GM18870 (cell line): ENCODE results near the gene MMEL1.

Experiments used
- ATAC-seq: cut with Tn5 transposase; IDR thresholded peaks from one replicate; pipeline ENCODE4 v1.9.1; 2021; ENCODE audit warnings: moderate library complexity; ENCODE audit not compliant: unreplicated experiment

MMEL1 gene

GRCh38 chr1:2594001-2594640, 38.7 kb downstream of the MMEL1 start:
- ATAC-seq, result no peak

GRCh38 chr1:2593251-2593878, 39.5 kb downstream of the MMEL1 start:
- ATAC-seq, result no peak

- ATAC-seq, result no peak
These were observed 40.1 kb downstream of the MMEL1 start for GRCh38 chr1:2592672-2593071.

- no peak for ATAC-seq
These were observed 41.1 kb downstream of the MMEL1 start for GRCh38 chr1:2591581-2592261.

GRCh38 chr1:2591233-2591580, 41.6 kb downstream of the MMEL1 start:
- no peak for ATAC-seq

GRCh38 chr1:2590233-2591141, 42.3 kb downstream of the MMEL1 start:
- ATAC-seq, result no peak

- no peak for ATAC-seq
These were observed 43.2 kb downstream of the MMEL1 start for GRCh38 chr1:2589431-2590232.

GRCh38 chr1:2588661-2589430, 44.0 kb downstream of the MMEL1 start:
- ATAC-seq, result no peak

- ATAC-seq, result no peak
These were observed 44.8 kb downstream of the MMEL1 start for GRCh38 chr1:2587860-2588571.

GRCh38 chr1:2587071-2587859, 45.6 kb downstream of the MMEL1 start:
- ATAC-seq, result no peak

- ATAC-seq, result peak; percentile 38
These were observed 46.4 kb downstream of the MMEL1 start, which contains the start of gene PRXL2B for GRCh38 chr1:2586154-2587070. PRXL2B (plus strand) TSS chr1:2586777; CDS start chr1:2586886, 109 bp downstream.

- peak; percentile 50 for ATAC-seq
These were observed 47.3 kb downstream of the MMEL1 start for GRCh38 chr1:2585318-2586092.

- ATAC-seq, result no peak
These were observed 48.0 kb downstream of the MMEL1 start for GRCh38 chr1:2584686-2585317.

- no peak for ATAC-seq
These were observed 48.9 kb downstream of the MMEL1 start for GRCh38 chr1:2583871-2584351.

GRCh38 chr1:2583331-2583791, 49.5 kb downstream of the MMEL1 start:
- no peak for ATAC-seq

- no peak for ATAC-seq
These were observed 50.4 kb downstream of the MMEL1 start for GRCh38 chr1:2582391-2582790.
